ENCODE measurements around the gene GALNS.

- TF ChIP-seq, protein P1, sequence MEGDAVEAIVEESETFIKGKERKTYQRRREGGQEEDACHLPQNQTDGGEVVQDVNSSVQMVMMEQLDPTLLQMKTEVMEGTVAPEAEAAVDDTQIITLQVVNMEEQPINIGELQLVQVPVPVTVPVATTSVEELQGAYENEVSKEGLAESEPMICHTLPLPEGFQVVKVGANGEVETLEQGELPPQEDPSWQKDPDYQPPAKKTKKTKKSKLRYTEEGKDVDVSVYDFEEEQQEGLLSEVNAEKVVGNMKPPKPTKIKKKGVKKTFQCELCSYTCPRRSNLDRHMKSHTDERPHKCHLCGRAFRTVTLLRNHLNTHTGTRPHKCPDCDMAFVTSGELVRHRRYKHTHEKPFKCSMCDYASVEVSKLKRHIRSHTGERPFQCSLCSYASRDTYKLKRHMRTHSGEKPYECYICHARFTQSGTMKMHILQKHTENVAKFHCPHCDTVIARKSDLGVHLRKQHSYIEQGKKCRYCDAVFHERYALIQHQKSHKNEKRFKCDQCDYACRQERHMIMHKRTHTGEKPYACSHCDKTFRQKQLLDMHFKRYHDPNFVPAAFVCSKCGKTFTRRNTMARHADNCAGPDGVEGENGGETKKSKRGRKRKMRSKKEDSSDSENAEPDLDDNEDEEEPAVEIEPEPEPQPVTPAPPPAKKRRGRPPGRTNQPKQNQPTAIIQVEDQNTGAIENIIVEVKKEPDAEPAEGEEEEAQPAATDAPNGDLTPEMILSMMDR (IDR thresholded peaks at IDR 0.05; ENCODE audit: poor library complexity) = no peak
- no peak for TF ChIP-seq EZH2phosphoT487 (IDR thresholded peaks at IDR 0.05; ENCODE audit: low read depth, severe bottlenecking, unreplicated experiment)
These were observed 31.3 kb upstream of the GALNS start for GRCh38 chr16:88888057-88888456.
